HEK293 (cell line): ENCODE measurements around the gene EHMT1.

Experiments used
- CTCF ChIP-seq: fragments of 450-650 bp; formaldehyde crosslinking; IDR thresholded peaks from 2 replicates; pipeline ENCODE4 v1.5.1; 2016; ENCODE audit warnings: missing biosample characterization, missing genetic modification characterization
- MYNN ChIP-seq: fragments of 450-650 bp; formaldehyde crosslinking; IDR thresholded peaks from 2 replicates; pipeline ENCODE4 v1.5.1; 2016; ENCODE audit warnings: missing biosample characterization, missing genetic modification characterization, borderline replicate concordance
- PRDM10 ChIP-seq: fragments of 450-650 bp; formaldehyde crosslinking; IDR thresholded peaks from 2 replicates; pipeline ENCODE4 v1.5.1; 2016; ENCODE audit warnings: missing biosample characterization, missing genetic modification characterization
- REST ChIP-seq: fragments of 450-650 bp; formaldehyde crosslinking; IDR thresholded peaks from 2 replicates; pipeline ENCODE4 v1.5.1; 2016; ENCODE audit warnings: missing biosample characterization, missing genetic modification characterization
- ZBTB10 ChIP-seq: fragments of 450-650 bp; formaldehyde crosslinking; IDR thresholded peaks from 2 replicates; pipeline ENCODE4 v1.5.1; 2016; ENCODE audit warnings: missing biosample characterization, missing genetic modification characterization
- ZNF114 ChIP-seq: fragments of 450-650 bp; formaldehyde crosslinking; IDR thresholded peaks from 2 replicates; pipeline ENCODE4 v1.5.0; 2017; ENCODE audit warnings: missing biosample characterization, missing genetic modification characterization
- ZNF362 ChIP-seq: fragments of 450-650 bp; formaldehyde crosslinking; IDR thresholded peaks from 2 replicates; pipeline ENCODE4 v1.5.1; 2016; ENCODE audit warnings: missing biosample characterization, missing genetic modification characterization

- no peak for TF ChIP-seq MYNN (tag by site-specific recombination)
- TF ChIP-seq CTCF (tag by site-specific recombination): no peak
- TF ChIP-seq ZNF114 (tag by site-specific recombination): no peak
- no peak for TF ChIP-seq PRDM10 (tag by site-specific recombination)
- no peak for TF ChIP-seq ZBTB10 (tag by site-specific recombination)
- no peak for TF ChIP-seq ZNF362 (tag by site-specific recombination)
- TF ChIP-seq REST (tag by site-specific recombination): no peak
Observed at GRCh38 chr9:137881591-137882505, 263.0 kb downstream of the EHMT1 start.
